GM19238 (cell line): ENCODE data around the gene EGR4.

Source experiments
- DNase-seq: peaks from one replicate; pipeline ENCODE4 v3.0.0; 2011; ENCODE audit warnings: low spot score; ENCODE audit not compliant: insufficient read length

EGR4 gene

DNA sequence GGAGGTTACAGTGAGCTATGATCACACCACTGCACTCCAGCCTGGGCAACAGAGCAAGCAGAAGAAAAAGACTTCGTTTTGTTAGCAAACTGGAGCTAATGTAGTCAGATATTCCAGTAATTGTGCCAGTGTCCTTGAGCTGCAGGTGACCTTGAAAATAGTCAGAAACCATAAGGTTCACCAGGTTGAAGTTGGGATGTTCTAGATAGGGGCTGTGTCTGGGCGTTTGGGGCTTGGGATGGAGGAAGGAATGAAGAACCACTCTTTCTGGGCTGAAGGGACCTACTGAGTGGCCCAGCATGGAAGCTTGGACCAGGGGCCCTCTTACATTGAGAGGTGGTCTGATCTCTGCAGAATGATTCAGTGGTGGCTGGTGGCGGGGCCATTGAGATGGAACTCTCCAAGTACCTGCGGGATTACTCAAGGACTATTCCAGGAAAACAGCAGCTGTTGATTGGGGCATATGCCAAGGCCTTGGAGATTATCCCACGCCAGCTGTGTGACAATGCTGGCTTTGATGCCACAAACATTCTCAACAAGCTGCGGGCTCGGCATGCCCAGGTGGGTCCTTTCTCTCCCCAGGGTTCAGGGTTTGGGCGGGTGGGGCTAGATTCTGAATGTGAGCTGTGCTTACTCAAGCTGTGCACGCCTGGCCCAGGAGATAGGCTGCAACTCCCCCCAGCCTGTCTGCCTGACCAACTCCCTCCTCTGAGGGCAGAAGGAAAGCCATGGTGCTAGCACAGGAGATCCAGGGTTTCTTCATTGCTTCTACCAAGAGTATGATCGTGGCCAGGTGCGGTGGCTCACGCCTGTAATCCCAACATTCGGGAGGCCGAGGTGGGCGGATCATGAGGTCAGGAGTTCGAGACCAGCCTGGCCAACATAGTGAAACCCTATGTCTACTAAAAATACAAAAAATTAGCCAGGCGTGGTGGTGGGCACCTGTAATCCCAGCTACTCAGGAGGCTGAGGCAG is 42.2 kb downstream of the EGR4 start:
- no peak for DNase-seq

DNA sequence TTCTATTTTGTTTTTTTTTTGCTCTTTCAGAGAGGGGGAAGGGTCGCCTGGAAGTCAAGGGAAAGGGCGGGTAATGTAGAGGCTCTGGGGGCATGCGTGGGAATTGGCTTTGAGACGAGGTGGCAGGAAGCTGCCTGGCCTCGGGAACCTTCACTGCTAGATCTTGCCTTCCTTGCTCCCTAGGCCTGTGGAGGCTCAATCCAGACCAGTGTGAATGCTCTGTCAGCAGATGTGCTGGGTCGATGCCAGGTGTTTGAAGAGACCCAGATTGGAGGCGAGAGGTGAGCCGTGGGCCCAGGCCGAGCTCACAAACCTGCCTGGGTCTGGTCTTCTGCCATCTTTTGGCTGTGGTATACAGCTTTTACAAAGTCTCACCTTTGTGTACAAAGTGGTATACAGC is 43.7 kb downstream of the EGR4 start:
- no peak for DNase-seq

DNA sequence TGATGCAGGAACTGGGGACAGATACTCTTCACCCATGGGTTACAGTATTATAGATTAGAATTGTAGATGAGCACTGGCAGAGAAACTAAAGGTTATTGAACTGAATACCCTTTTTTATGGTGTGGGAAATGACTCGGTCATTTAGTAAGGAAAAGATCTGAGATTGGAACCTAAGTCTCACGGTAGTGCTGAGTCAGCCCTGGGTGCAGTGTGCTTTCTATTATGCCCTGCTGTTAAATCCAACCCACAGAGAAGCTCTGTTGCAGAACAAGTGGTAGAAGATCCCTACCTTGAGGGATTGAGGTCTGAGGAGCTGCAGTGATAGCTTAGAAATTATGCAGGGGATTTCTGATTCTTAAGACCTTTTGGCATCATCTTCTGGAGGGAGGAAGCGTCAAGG is 46.5 kb downstream of the EGR4 start:
- DNase-seq = no peak

DNA sequence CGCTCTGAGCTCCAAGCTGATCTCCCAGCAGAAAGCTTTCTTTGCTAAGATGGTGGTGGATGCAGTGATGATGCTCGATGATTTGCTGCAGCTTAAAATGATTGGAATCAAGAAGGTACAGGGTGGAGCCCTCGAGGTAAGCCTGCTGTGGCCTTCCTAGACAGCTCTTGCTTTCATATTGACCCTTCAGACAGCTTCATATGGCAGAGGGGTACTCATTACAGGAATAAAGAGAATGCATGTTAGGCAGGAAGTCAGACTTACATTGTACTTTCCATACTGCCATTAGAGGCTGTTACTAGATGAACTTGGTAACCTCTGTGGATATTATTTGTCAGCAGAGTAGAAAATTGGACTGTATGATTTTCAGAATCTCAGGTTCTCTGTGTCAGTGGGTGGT is 48.8 kb downstream of the EGR4 start:
- DNase-seq = no peak

DNA sequence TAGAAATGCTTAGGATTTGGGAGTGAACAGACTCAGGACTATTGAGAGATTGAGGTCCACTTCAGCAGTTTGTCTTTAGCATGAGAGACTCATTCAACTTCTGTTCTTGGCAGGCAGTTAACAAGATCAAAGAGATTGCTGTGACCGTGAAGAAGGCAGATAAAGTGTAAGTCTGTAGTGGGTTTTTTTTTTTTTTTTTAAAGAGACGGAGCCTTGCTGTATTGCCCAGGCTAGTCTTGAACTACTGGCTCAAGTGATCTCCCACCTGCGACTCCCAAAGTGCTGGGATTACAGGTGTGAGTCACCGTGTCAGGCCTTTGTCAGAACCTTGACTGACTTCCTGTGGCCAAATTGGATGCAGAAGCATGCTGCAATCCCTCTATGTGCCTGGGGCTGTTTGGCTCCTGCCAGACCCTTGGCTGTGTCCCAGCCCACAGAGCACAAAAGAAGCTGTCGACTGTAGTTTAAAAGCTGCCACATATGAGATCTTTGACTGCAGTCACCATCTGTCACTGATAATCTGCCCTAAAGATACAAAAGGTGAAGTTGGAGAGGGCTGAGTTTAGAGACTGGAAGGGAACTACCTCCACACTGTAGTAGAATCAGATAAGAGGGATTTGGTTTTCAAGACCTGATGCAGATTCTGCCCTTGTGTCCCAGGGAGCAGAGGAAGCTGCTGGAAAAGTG is 49.3 kb downstream of the EGR4 start:
- no peak for DNase-seq
